Gastrocnemius medialis (tissue), 4 donors: ENCODE measurements around the gene CYTH4. TPM values are rescaled to one million over a fixed set of nuclear protein-coding genes. Genes with fewer than 3 reads are reported as not detected.
A peak's percentile ranks its signal among the peaks of the same experiment; 100 is the strongest.

Experiments used
- ATAC-seq, 2 donors: fragments of 150-250 bp; one replicate each; pipeline ENCODE4 v1.9.1; 2016
- DNase-seq, 2 donors: peaks; one replicate each; pipeline ENCODE4 v3.0.0-alpha.2; 2019
- H3K27ac ChIP-seq, 4 donors: fragments of 200-600 bp; sonication (generic); 1 replicate in 1 of 4; 2 replicates in 3 of 4; pipeline ENCODE4 v1.5.1; 2016 to 2018; ENCODE audit warnings: mild to moderate bottlenecking in 2 of 4, moderate library complexity in 1 of 4
- H3K27me3 ChIP-seq, 3 donors: fragments of 200-600 bp; sonication (generic) in 2 of 3; 1 replicate in 1 of 3; 2 replicates in 2 of 3; pipeline versions ENCODE4 v1.5.1 to v1.6.0; 2016 to 2019; ENCODE audit warnings: mild to moderate bottlenecking in 1 of 3, moderate library complexity in 1 of 3
- H3K36me3 ChIP-seq, 2 donors: fragments of 200-600 bp; sonication (generic) in 1 of 2; one replicate each; pipeline ENCODE4 v1.5.1; 2017 to 2018
- H3K4me1 ChIP-seq, 2 donors: fragments of 200-600 bp; sonication (generic) in 1 of 2; one replicate each; pipeline ENCODE4 v1.5.1; 2016 to 2017; ENCODE audit warnings: mild to moderate bottlenecking in 2 of 2
- H3K4me3 ChIP-seq, 4 donors: fragments of 200-600 bp; sonication (generic) in 3 of 4; 1 replicate in 1 of 4; 2 replicates in 3 of 4; pipeline ENCODE4 v1.5.1; 2016 to 2019; ENCODE audit warnings: mild to moderate bottlenecking in 2 of 4
- H3K9me3 ChIP-seq, 3 donors: fragments of 200-600 bp; sonication (generic) in 2 of 3; 1 replicate in 1 of 3; 2 replicates in 2 of 3; pipeline ENCODE4 v1.5.1; 2016 to 2019
- CTCF ChIP-seq, 5 experiments: fragments of 450-650 bp in 3 of 5; fragments of 200-600 bp in 2 of 5; sonication (generic) in 2 of 5; IDR thresholded peaks in 4 of 5; conservative IDR thresholded peaks in 1 of 5; 1 replicate in 4 of 5; 2 replicates in 1 of 5; pipeline ENCODE4 v1.5.1; 2016 to 2019; ENCODE audit warnings: antibody characterized with exemption in 5 of 5, mild to moderate bottlenecking in 3 of 5, moderate library complexity in 3 of 5
- POLR2A ChIP-seq, 2 donors: fragments of 450-650 bp; IDR thresholded peaks; one replicate each; pipeline ENCODE4 v1.6.1; 2017; ENCODE audit warnings: antibody characterized with exemption in 2 of 2, mild to moderate bottlenecking in 2 of 2, moderate library complexity in 2 of 2
- in situ Hi-C, 4 donors: fragments of 200-750 bp; cut with MboI; loops; one replicate each; pipeline versions ENCODE4 v1.15.0 to v1.8.0; 2017; ENCODE audit warnings: low sequenced_read_pairs in 4 of 4
- intact Hi-C: fragments of 100-400 bp; cut with DNase I; formaldehyde crosslinking; loops from one replicate; pipeline ENCODE4 v1.15.1; 2023; ENCODE audit warnings: low total_unique reads
- total RNA-seq, 4 donors: library from RNA; depleted of rRNA; stranded (reverse); fragments of >200 nt; gene quantifications; one replicate each; pipeline versions ENCODE4 v1.1.0 to v1.2.3, GENCODE V29; 2016

Gene CYTH4
- total RNA-seq, 4 donors from 2014 or later, result 1.7 to 2.2 (median 2.0) TPM; not detected in 1

DNA sequence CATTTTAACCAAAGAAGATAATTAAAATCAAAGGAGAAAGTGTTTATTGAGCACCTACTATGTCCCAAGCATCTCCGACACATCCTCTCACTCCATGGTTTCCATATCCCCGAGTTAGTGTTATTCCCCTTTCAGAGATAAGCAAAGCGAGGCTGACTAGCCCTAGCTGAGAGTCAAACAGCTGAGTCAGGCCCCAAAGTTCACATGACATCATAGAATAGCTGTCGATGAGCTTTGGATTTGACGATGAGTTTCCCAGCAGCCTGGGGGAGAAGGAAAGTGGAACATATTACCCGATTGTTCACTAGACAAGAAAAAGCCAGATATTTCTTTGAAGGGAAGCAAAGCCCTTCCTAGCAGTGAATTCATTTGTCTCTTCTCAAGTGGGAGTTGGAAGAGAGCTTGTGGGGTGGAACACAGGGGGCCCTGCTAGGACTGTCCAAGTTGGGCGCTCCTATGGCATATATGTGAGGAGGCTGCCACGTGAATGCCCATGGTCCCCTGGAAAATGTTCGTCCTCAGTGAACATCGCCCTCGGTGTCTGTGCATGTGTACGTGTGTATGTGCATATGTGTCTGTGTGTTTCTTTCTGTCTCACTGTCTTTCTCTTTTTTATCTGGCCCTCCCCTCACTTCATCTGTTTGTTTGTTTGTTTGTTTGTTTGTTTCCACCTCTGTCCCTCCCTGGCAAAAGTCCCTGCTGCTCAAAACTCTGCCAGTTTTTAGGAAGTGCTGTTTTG lies 493 bp upstream of the CYTH4 start:
- no peaks in the 10 kb centered on the region for H3K9me3 ChIP-seq
- peaks cover 0 to 4% of the 10 kb centered on the region in 2 donors for H3K4me1 ChIP-seq
- ATAC-seq (no peak), DNase-seq (no peak)
- intact Hi-C loops (no loop called here), in situ Hi-C loops (no loop called here)
- peaks cover 30 to 55% (median 50%) of the 10 kb centered on the region in 3 donors for H3K27me3 ChIP-seq
- no peak for TF ChIP-seq CTCF (IDR thresholded peaks at IDR 0.05 in 4 of 5, conservative IDR thresholded peaks at IDR 0.05 in 1 of 5)
- TF ChIP-seq POLR2A (IDR thresholded peaks at IDR 0.05), result no peak
- no peak overlapping the region for H3K27ac ChIP-seq
- no peaks in the 10 kb centered on the region for H3K36me3 ChIP-seq
- peak overlapping the region in 1 of 4 donors; percentile 42 for H3K4me3 ChIP-seq

DNA sequence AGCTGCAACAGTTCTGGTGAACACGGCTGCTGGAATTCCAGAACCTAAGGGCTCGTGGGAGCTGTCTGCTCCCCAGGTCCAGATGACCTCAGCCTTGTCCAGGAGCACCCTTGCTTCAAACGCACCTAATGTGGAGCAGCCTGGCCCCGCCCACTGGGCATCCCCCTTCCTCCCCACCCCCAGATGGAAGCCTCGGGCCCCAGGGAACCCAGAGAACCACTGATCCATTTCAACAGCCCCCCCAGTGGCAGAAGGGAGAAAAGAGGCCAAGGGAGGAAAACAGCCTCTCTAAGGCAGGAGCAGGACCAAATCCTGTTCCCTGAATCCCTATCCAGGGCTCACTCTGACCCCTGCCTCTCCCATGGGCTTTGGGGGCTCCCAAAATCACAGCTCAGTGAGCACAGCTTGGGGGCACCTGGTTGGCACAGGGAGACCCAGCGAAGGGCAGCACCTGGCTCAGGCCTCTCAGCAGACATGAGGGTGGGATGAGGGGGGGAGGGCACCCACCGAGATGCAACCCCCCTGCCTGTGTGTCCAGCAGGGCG lies 1.2 kb downstream of the CYTH4 start:
- Histone ChIP-seq H3K4me3 (peak overlapping the region in 1 of 4 donors; percentile 42), H3K36me3 (no peaks in the 10 kb centered on the region), H3K4me1 (peaks cover 0 to 4% of the 10 kb centered on the region in 2 donors), H3K9me3 (no peaks in the 10 kb centered on the region), H3K27me3 (peaks cover 27 to 50% (median 49%) of the 10 kb centered on the region in 3 donors), H3K27ac (no peak overlapping the region)
- intact Hi-C loops (no loop called here), in situ Hi-C loops (no loop called here)
- TF ChIP-seq POLR2A (IDR thresholded peaks at IDR 0.05), result no peak
- no peak for TF ChIP-seq CTCF (IDR thresholded peaks at IDR 0.05 in 4 of 5, conservative IDR thresholded peaks at IDR 0.05 in 1 of 5)
- no peak for ATAC-seq
- DNase-seq, result no peak

- Histone ChIP-seq H3K36me3 (no peaks in the 10 kb centered on the region), H3K27ac (no peak overlapping the region), H3K4me1 (peaks cover 0 to 4% of the 10 kb centered on the region in 2 donors), H3K9me3 (no peaks in the 10 kb centered on the region), H3K4me3 (peak overlapping the region in 1 of 4 donors; percentile 42), H3K27me3 (peaks cover 24 to 47% (median 44%) of the 10 kb centered on the region in 3 donors)
- DNase-seq, result no peak
- ATAC-seq, result no peak
- intact Hi-C loops, result no loop called here
- in situ Hi-C loops, result no loop called here
- TF ChIP-seq POLR2A (IDR thresholded peaks at IDR 0.05) (no peak), CTCF (IDR thresholded peaks at IDR 0.05 in 4 of 5, conservative IDR thresholded peaks at IDR 0.05 in 1 of 5) (no peak)
Observed at GRCh38 chr22:37284126-37284804, 2.0 kb downstream of the CYTH4 start.

DNA sequence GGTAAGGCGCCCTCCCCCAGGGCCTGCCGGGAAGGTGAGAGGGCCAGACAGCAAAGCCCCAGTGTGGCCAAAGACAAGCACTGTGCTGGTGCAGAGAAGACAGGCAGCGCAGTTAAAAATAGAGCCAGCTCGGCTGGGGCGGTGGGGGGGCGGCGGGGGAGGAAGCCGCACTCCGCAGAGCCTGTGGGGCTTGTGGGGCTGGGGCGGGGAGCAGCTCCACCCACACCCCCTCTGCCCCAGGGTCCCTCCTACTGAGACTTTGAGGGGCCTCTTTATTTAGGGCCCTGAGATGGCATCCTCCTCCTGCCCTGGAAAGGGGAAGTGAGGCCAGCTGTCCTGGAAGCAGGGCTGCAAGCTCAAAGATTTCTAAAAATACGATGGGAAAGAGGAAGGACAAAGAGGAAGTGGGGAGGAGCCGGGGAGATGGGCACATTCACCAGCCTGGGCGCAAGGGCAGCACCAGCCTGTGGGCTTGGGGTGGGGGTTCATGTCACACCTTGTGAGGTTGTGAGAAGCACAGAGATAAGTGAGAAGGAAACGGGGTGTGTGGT lies 2.6 kb downstream of the CYTH4 start:
- H3K27me3 ChIP-seq, result peaks cover 24 to 44% (median 41%) of the 10 kb centered on the region in 3 donors
- intact Hi-C loops (no loop called here), in situ Hi-C loops (no loop called here)
- peak; percentile 26 to 48 for DNase-seq
- TF ChIP-seq POLR2A (IDR thresholded peaks at IDR 0.05), result no peak
- TF ChIP-seq CTCF (IDR thresholded peaks at IDR 0.05 in 4 of 5, conservative IDR thresholded peaks at IDR 0.05 in 1 of 5), result no peak
- H3K9me3 ChIP-seq, result no peaks in the 10 kb centered on the region
- H3K4me1 ChIP-seq, result peaks cover 0 to 4% of the 10 kb centered on the region in 2 donors
- no peaks in the 10 kb centered on the region for H3K36me3 ChIP-seq
- no peak overlapping the region for H3K27ac ChIP-seq
- no peak overlapping the region for H3K4me3 ChIP-seq
- no peak for ATAC-seq
